Measurements from ENCODE around the gene SIGLEC10.
A peak's percentile ranks its signal among the peaks of the same experiment; 100 is the strongest.
"Not testable (repeated sequence)": the region's sequence is repeated elsewhere in the genome, so short reads cannot be mapped to it uniquely, and the experiment has no call there.

Gene SIGLEC10

GRCh38 chr19:51440052-51440451 lies 22.6 kb upstream of the SIGLEC10 start:
- DNase-seq, result no peak

GRCh38 chr19:51439021-51439465 lies 21.6 kb upstream of the SIGLEC10 start:
- peak in 1 of 2 donors; percentile 6 for DNase-seq

- no peak for DNase-seq
Observed at GRCh38 chr19:51434456-51434855, 17.0 kb upstream of the SIGLEC10 start.

- no peak for DNase-seq
Observed at GRCh38 chr19:51433043-51433442, 15.6 kb upstream of the SIGLEC10 start.

GRCh38 chr19:51431124-51431523 lies 13.7 kb upstream of the SIGLEC10 start:
- no peak for DNase-seq

- DNase-seq, result no peak
Observed at GRCh38 chr19:51430221-51430620, 12.8 kb upstream of the SIGLEC10 start.

GRCh38 chr19:51427201-51427600 lies 9.8 kb upstream of the SIGLEC10 start:
- DNase-seq, result peak in 1 of 2 donors; percentile 27

- DNase-seq, result peak; percentile 69 to 80
Observed at GRCh38 chr19:51422053-51422448, 4.6 kb upstream of the SIGLEC10 start.

GRCh38 chr19:51421229-51422052 lies 4.0 kb upstream of the SIGLEC10 start:
- no peak for DNase-seq

- DNase-seq, result not testable (repeated sequence)
Observed at GRCh38 chr19:51420511-51420910, 3.1 kb upstream of the SIGLEC10 start.

GRCh38 chr19:51418707-51419106 lies 1.3 kb upstream of the SIGLEC10 start:
- DNase-seq, result no peak

GRCh38 chr19:51417810-51418157 lies 342 bp upstream of the SIGLEC10 start:
- no peak for DNase-seq

GRCh38 chr19:51416422-51416821 lies 1.0 kb downstream of the SIGLEC10 start:
- DNase-seq, result not testable (repeated sequence)

GRCh38 chr19:51415187-51415586 lies 2.3 kb downstream of the SIGLEC10 start:
- DNase-seq, result no peak

- no peak for DNase-seq
Observed at GRCh38 chr19:51410950-51411748, 6.3 kb downstream of the SIGLEC10 start.

GRCh38 chr19:51407511-51408131 lies 9.8 kb downstream of the SIGLEC10 start:
- peak; percentile 57 to 65 for DNase-seq

GRCh38 chr19:51402117-51402516 lies 15.3 kb downstream of the SIGLEC10 start:
- DNase-seq, result no peak

- DNase-seq, result not testable (repeated sequence)
Observed at GRCh38 chr19:51399936-51400335, 17.5 kb downstream of the SIGLEC10 start.

GRCh38 chr19:51399231-51399630 lies 18.2 kb downstream of the SIGLEC10 start:
- no peak for DNase-seq

GRCh38 chr19:51398096-51398704 lies 19.2 kb downstream of the SIGLEC10 start:
- peak in 1 of 2 donors; percentile 25 for DNase-seq

- not testable (repeated sequence) for DNase-seq
Observed at GRCh38 chr19:51397453-51397852, 20.0 kb downstream of the SIGLEC10 start.

GRCh38 chr19:51396175-51396574 lies 21.3 kb downstream of the SIGLEC10 start:
- no peak for DNase-seq

Measured in bone marrow (tissue), 2 donors.